Measurements from ENCODE around the gene CAMSAP1.
"Not testable (repeated sequence)": the region's sequence is repeated elsewhere in the genome, so short reads cannot be mapped to it uniquely, and the experiment has no call there.

CAMSAP1 gene

GRCh38 chr9:135920973-135921585, 13.7 kb upstream of the CAMSAP1 start:
- Histone ChIP-seq H3K4me3 (ENCODE audit: low read length) (no peak overlapping the region), H3K27me3 (ENCODE audit: insufficient read depth, low read length) (no peaks in the 10 kb centered on the region), H3K36me3 (ENCODE audit: insufficient read depth, low read length) (peaks cover 2% of the 10 kb centered on the region), H3K4me1 (ENCODE audit: insufficient read depth, low read length) (no peaks in the 10 kb centered on the region), H2AFZ (ENCODE audit: low read depth, low read length) (no peak overlapping the region), H3K9me3 (ENCODE audit: low read length) (peaks cover 20% of the 10 kb centered on the region)

- Histone ChIP-seq H3K9me3 (ENCODE audit: low read length) (peaks cover 25% of the 10 kb centered on the region), H3K4me1 (ENCODE audit: insufficient read depth, low read length) (no peaks in the 10 kb centered on the region), H3K4me3 (ENCODE audit: low read length) (no peak overlapping the region), H2AFZ (ENCODE audit: low read depth, low read length) (no peak overlapping the region), H3K36me3 (ENCODE audit: insufficient read depth, low read length) (peaks cover 9% of the 10 kb centered on the region), H3K27me3 (ENCODE audit: insufficient read depth, low read length) (no peaks in the 10 kb centered on the region)
Measured at GRCh38 chr9:135920256-135920930, 13.0 kb upstream of the CAMSAP1 start.

GRCh38 chr9:135919318-135919890, 12.1 kb upstream of the CAMSAP1 start:
- H3K27me3 ChIP-seq (ENCODE audit: insufficient read depth, low read length), result no peaks in the 10 kb centered on the region
- H3K36me3 ChIP-seq (ENCODE audit: insufficient read depth, low read length), result peaks cover 19% of the 10 kb centered on the region
- no peak overlapping the region for H2AFZ ChIP-seq (ENCODE audit: low read depth, low read length)
- no peaks in the 10 kb centered on the region for H3K4me1 ChIP-seq (ENCODE audit: insufficient read depth, low read length)
- H3K4me3 ChIP-seq (ENCODE audit: low read length), result no peak overlapping the region
- H3K9me3 ChIP-seq (ENCODE audit: low read length), result peaks cover 35% of the 10 kb centered on the region

- H3K9me3 ChIP-seq (ENCODE audit: low read length), result peaks cover 54% of the 10 kb centered on the region
- H3K36me3 ChIP-seq (ENCODE audit: insufficient read depth, low read length), result peaks cover 33% of the 10 kb centered on the region
- H2AFZ ChIP-seq (ENCODE audit: low read depth, low read length); H3K27me3 ChIP-seq (ENCODE audit: insufficient read depth, low read length); H3K4me3 ChIP-seq (ENCODE audit: low read length); H3K4me1 ChIP-seq (ENCODE audit: insufficient read depth, low read length): not testable (repeated sequence)
Measured at GRCh38 chr9:135916227-135916626, 8.9 kb upstream of the CAMSAP1 start.

GRCh38 chr9:135914921-135915320, 7.6 kb upstream of the CAMSAP1 start:
- Histone ChIP-seq H3K9me3 (ENCODE audit: low read length) (peaks cover 56% of the 10 kb centered on the region), H3K4me1 (ENCODE audit: insufficient read depth, low read length) (no peaks in the 10 kb centered on the region), H3K36me3 (ENCODE audit: insufficient read depth, low read length) (peaks cover 45% of the 10 kb centered on the region), H2AFZ (ENCODE audit: low read depth, low read length) (no peak overlapping the region), H3K4me3 (ENCODE audit: low read length) (no peak overlapping the region), H3K27me3 (ENCODE audit: insufficient read depth, low read length) (no peaks in the 10 kb centered on the region)

- H3K9me3 ChIP-seq (ENCODE audit: low read length), result peaks cover 37% of the 10 kb centered on the region
- H3K4me3 ChIP-seq (ENCODE audit: low read length); H2AFZ ChIP-seq (ENCODE audit: low read depth, low read length); H3K27me3 ChIP-seq (ENCODE audit: insufficient read depth, low read length); H3K4me1 ChIP-seq (ENCODE audit: insufficient read depth, low read length): not testable (repeated sequence)
- H3K36me3 ChIP-seq (ENCODE audit: insufficient read depth, low read length), result peaks cover 49% of the 10 kb centered on the region
Measured at GRCh38 chr9:135911233-135911632, 3.9 kb upstream of the CAMSAP1 start.

GRCh38 chr9:135910757-135911156, 3.4 kb upstream of the CAMSAP1 start:
- H3K4me3 ChIP-seq (ENCODE audit: low read length), result no peak overlapping the region
- peaks cover 44% of the 10 kb centered on the region for H3K36me3 ChIP-seq (ENCODE audit: insufficient read depth, low read length)

GRCh38 chr9:135910216-135910615, 2.9 kb upstream of the CAMSAP1 start:
- no peak overlapping the region for H3K4me3 ChIP-seq (ENCODE audit: low read length)
- no peaks in the 10 kb centered on the region for H3K27me3 ChIP-seq (ENCODE audit: insufficient read depth, low read length)
- peaks cover 29% of the 10 kb centered on the region for H3K9me3 ChIP-seq (ENCODE audit: low read length)
- H3K36me3 ChIP-seq (ENCODE audit: insufficient read depth, low read length), result peaks cover 39% of the 10 kb centered on the region
- H3K4me1 ChIP-seq (ENCODE audit: insufficient read depth, low read length), result peaks cover 17% of the 10 kb centered on the region
- no peak overlapping the region for H2AFZ ChIP-seq (ENCODE audit: low read depth, low read length)

More at GRCh38 chr9:135910757-135911156, 3.4 kb upstream of the CAMSAP1 start:
- Histone ChIP-seq H3K4me1 (ENCODE audit: insufficient read depth, low read length) (peaks cover 12% of the 10 kb centered on the region), H3K9me3 (ENCODE audit: low read length) (peaks cover 33% of the 10 kb centered on the region), H2AFZ (ENCODE audit: low read depth, low read length) (no peak overlapping the region), H3K27me3 (ENCODE audit: insufficient read depth, low read length) (no peaks in the 10 kb centered on the region)

GRCh38 chr9:135909371-135909770, 2.0 kb upstream of the CAMSAP1 start:
- Histone ChIP-seq H3K4me3 (ENCODE audit: low read length) (no peak overlapping the region), H3K9me3 (ENCODE audit: low read length) (peaks cover 20% of the 10 kb centered on the region), H2AFZ (ENCODE audit: low read depth, low read length) (no peak overlapping the region), H3K27me3 (ENCODE audit: insufficient read depth, low read length) (no peaks in the 10 kb centered on the region), H3K36me3 (ENCODE audit: insufficient read depth, low read length) (peaks cover 31% of the 10 kb centered on the region), H3K4me1 (ENCODE audit: insufficient read depth, low read length) (peaks cover 21% of the 10 kb centered on the region)

- peak overlapping the region; percentile 70 for H3K4me3 ChIP-seq (ENCODE audit: low read length)
- H3K36me3 ChIP-seq (ENCODE audit: insufficient read depth, low read length), result peaks cover 28% of the 10 kb centered on the region
- peaks cover 17% of the 10 kb centered on the region for H3K9me3 ChIP-seq (ENCODE audit: low read length)
Measured at GRCh38 chr9:135908754-135909204, 1.4 kb upstream of the CAMSAP1 start.

GRCh38 chr9:135908093-135908753, 877 bp upstream of the CAMSAP1 start:
- Histone ChIP-seq H3K9me3 (ENCODE audit: low read length) (peaks cover 16% of the 10 kb centered on the region), H2AFZ (ENCODE audit: low read depth, low read length) (peak overlapping the region; percentile 51), H3K4me1 (ENCODE audit: insufficient read depth, low read length) (peaks cover 27% of the 10 kb centered on the region), H3K4me3 (ENCODE audit: low read length) (peak overlapping the region; percentile 70), H3K27me3 (ENCODE audit: insufficient read depth, low read length) (no peaks in the 10 kb centered on the region), H3K36me3 (ENCODE audit: insufficient read depth, low read length) (peaks cover 31% of the 10 kb centered on the region)

More at GRCh38 chr9:135908754-135909204, 1.4 kb upstream of the CAMSAP1 start:
- Histone ChIP-seq H3K27me3 (ENCODE audit: insufficient read depth, low read length) (no peaks in the 10 kb centered on the region), H3K4me1 (ENCODE audit: insufficient read depth, low read length) (peaks cover 21% of the 10 kb centered on the region), H2AFZ (ENCODE audit: low read depth, low read length) (no peak overlapping the region)

- H3K9me3 ChIP-seq (ENCODE audit: low read length), result peaks cover 16% of the 10 kb centered on the region
- H3K4me3 ChIP-seq (ENCODE audit: low read length), result peak overlapping the region; percentile 99
- H3K36me3 ChIP-seq (ENCODE audit: insufficient read depth, low read length), result peaks cover 32% of the 10 kb centered on the region
Measured at GRCh38 chr9:135907006-135907430, 328 bp downstream of the CAMSAP1 start.

More at GRCh38 chr9:135907006-135907430, 328 bp downstream of the CAMSAP1 start:
- Histone ChIP-seq H3K27me3 (ENCODE audit: insufficient read depth, low read length) (no peaks in the 10 kb centered on the region), H2AFZ (ENCODE audit: low read depth, low read length) (no peak overlapping the region), H3K4me1 (ENCODE audit: insufficient read depth, low read length) (peaks cover 28% of the 10 kb centered on the region)

Measured in neuron (in vitro differentiated cells).